ENCODE measurements around the gene INO80C. TPM values are rescaled to one million over a fixed set of nuclear protein-coding genes. Genes with fewer than 3 reads are reported as not detected.

Gene INO80C
- total and polyA plus RNA-seq, 2 of the 4 experiments (the other 2 are of a cell fraction): 5.6 to 17.1 TPM

DNA sequence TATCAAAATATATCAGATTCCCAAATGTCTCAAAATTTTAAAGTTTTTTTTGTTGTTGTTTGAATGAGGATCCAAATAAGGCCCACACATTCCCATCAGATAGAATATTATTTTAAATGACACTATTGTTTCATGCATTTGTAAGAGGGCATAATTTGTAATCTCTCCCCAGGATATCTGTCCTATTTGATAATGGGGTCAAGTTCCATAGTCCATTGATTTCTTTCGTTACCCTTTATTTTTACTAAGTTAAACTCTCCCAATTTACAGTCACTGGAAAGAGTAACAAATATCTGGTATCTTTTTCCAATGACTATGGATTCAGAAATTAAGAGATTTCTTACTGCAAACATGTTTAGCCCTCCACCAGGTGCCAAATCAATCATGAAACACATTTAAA lies 32.4 kb downstream of the INO80C start:
- dilution Hi-C loops (cut with HindIII; ENCODE audit: low sequenced_read_pairs, unreplicated experiment): no loop called here
- Histone ChIP-seq H3K4ac (ENCODE audit: low read depth, low read length) (no peak overlapping the region), H3K9me3 (ENCODE audit: control insufficient read depth, insufficient read depth, low read length) (no peaks in the 10 kb centered on the region), H3K4me2 (ENCODE audit: low read depth, low read length) (no peak overlapping the region), H2BK15ac (ENCODE audit: low read depth, low read length) (no peak overlapping the region), H2BK5ac (ENCODE audit: low read depth, low read length, poor library complexity, severe bottlenecking) (no peak overlapping the region), H2BK120ac (ENCODE audit: low read depth, low read length) (no peak overlapping the region), H2AFZ (replicated peaks; ENCODE audit: low read length, poor library complexity) (no peak overlapping the region), H4K5ac (ENCODE audit: low read depth, low read length) (no peak overlapping the region), H2AK9ac (replicated peaks; ENCODE audit: low read depth, low read length, poor library complexity) (no peak overlapping the region), H3K18ac (ENCODE audit: low read depth, low read length) (no peak overlapping the region), H3K27ac (ENCODE audit: insufficient read depth, low read length) (no peak overlapping the region), H3K9ac (ENCODE audit: low read depth, low read length) (no peak overlapping the region), H4K20me1 (ENCODE audit: insufficient read depth, low read length) (no peaks in the 10 kb centered on the region), H3K4me1 (ENCODE audit: control insufficient read depth, insufficient read depth, low read length) (peaks cover 14% of the 10 kb centered on the region), H3K27me3 (ENCODE audit: control insufficient read depth, insufficient read depth, low read length) (no peaks in the 10 kb centered on the region), H3K9me1 (ENCODE audit: insufficient read depth, low read length) (peaks cover 16% of the 10 kb centered on the region), H3K14ac (replicated peaks; ENCODE audit: low read depth, low read length) (no peak overlapping the region), H4K91ac (ENCODE audit: insufficient read depth, low read depth, low read length) (no peak overlapping the region), H3K79me1 (ENCODE audit: low read depth in 1 of 2, low read length in 2 of 2) (no peaks in the 10 kb centered on the region), H3K36me3 (ENCODE audit: control insufficient read depth, insufficient read depth, low read length) (no peaks in the 10 kb centered on the region), H2AK5ac (ENCODE audit: low read depth, low read length) (no peak overlapping the region), H4K8ac (ENCODE audit: low read depth in 2 of 2, low read length in 2 of 2) (no peak overlapping the region), H3K56ac (ENCODE audit: extremely low read depth, insufficient read depth, low read length) (no peak overlapping the region), H3K4me3 (ENCODE audit: insufficient read depth, low read depth, low read length) (no peak overlapping the region), H3K23ac (ENCODE audit: low read depth, low read length) (no peak overlapping the region), H2BK20ac (ENCODE audit: low read depth, low read length) (no peak overlapping the region)
- ATAC-seq (ENCODE audit: low read depth): no peak
- WGBS, 2 experiments (ENCODE audit: extremely low coverage in 2 of 2, insufficient read length in 1 of 2): no CpG with 5 or more reads among the region's 1 CpG
- no peak for DNase-seq
- in situ Hi-C loops (cut with MboI; ENCODE audit: low sequenced_read_pairs): no loop called here
- TF ChIP-seq FOS (IDR thresholded peaks at IDR 0.05; ENCODE audit: low read depth, low read length): no peak
- TF ChIP-seq USF2 (IDR thresholded peaks at IDR 0.05; ENCODE audit: low read depth, low read length): no peak
- no peak for TF ChIP-seq RFX5 (IDR thresholded peaks at IDR 0.05; ENCODE audit: low read depth, low read length)
- TF ChIP-seq RAD21 (IDR thresholded peaks at IDR 0.05; ENCODE audit: low read length): no peak
- TF ChIP-seq BHLHE40 (IDR thresholded peaks at IDR 0.05; ENCODE audit: low read depth, low read length): no peak
- no peak for TF ChIP-seq ELK1 (IDR thresholded peaks at IDR 0.05; ENCODE audit: borderline replicate concordance, low read depth, low read length)
- no peak for TF ChIP-seq POLR2A (IDR thresholded peaks at IDR 0.05; ENCODE audit: low read depth, low read length)
- no peak for TF ChIP-seq RCOR1 (IDR thresholded peaks at IDR 0.05; ENCODE audit: insufficient replicate concordance, low read length)
- no peak for TF ChIP-seq MAFK (IDR thresholded peaks at IDR 0.05; ENCODE audit: low read depth, low read length)
- TF ChIP-seq MAZ (IDR thresholded peaks at IDR 0.05; ENCODE audit: borderline replicate concordance, low read depth, low read length): no peak
- no peak for TF ChIP-seq SMC3 (IDR thresholded peaks at IDR 0.05; ENCODE audit: low read depth, low read length)
- TF ChIP-seq CEBPB (IDR thresholded peaks at IDR 0.05; ENCODE audit: low read depth, low read length): no peak
- no peak for TF ChIP-seq MXI1 (IDR thresholded peaks at IDR 0.05; ENCODE audit: borderline replicate concordance, low read depth, low read length)
- no peak for TF ChIP-seq CTCF (conservative IDR thresholded peaks at IDR 0.05; ENCODE audit: low read depth, low read length)
- TF ChIP-seq CHD1 (IDR thresholded peaks at IDR 0.05; ENCODE audit: low read depth, low read length): no peak
- POLR2A ChIA-PET (ENCODE audit: unreplicated experiment): no interaction called here
- CTCF ChIA-PET: no interaction called here
- intact Hi-C loops (cut with micrococcal nuclease): no loop called here
- no TSS peak for BruUV-seq (replicated peaks)

Measured in IMR-90 (cell line).